ENCODE results near the gene CD247.

Gene CD247

GRCh38 chr1:167542109-167543032 is 24.0 kb upstream of the CD247 start:
- DNase-seq (ENCODE audit: low spot score) = no peak

- no peak for DNase-seq (ENCODE audit: low spot score)
Measured at GRCh38 chr1:167541610-167542009, 23.3 kb upstream of the CD247 start.

- DNase-seq (ENCODE audit: low spot score) = no peak
Measured at GRCh38 chr1:167541003-167541402, 22.7 kb upstream of the CD247 start.

GRCh38 chr1:167538657-167539056 is 20.3 kb upstream of the CD247 start:
- no peak for DNase-seq (ENCODE audit: low spot score)

- peak; percentile 62 for DNase-seq (ENCODE audit: low spot score)
Measured at GRCh38 chr1:167533851-167534300, 15.5 kb upstream of the CD247 start.

GRCh38 chr1:167532964-167533824 is 14.9 kb upstream of the CD247 start:
- DNase-seq (ENCODE audit: low spot score) = no peak

- no peak for DNase-seq (ENCODE audit: low spot score)
Measured at GRCh38 chr1:167532375-167532774, 14.0 kb upstream of the CD247 start.

- DNase-seq (ENCODE audit: low spot score) = no peak
Measured at GRCh38 chr1:167529829-167530474, 11.6 kb upstream of the CD247 start.

GRCh38 chr1:167528057-167528728 is 9.9 kb upstream of the CD247 start:
- no peak for DNase-seq (ENCODE audit: low spot score)

GRCh38 chr1:167526667-167527383 is 8.5 kb upstream of the CD247 start:
- no peak for DNase-seq (ENCODE audit: low spot score)

- DNase-seq (ENCODE audit: low spot score) = peak; percentile 92
Measured at GRCh38 chr1:167524651-167525050, 6.3 kb upstream of the CD247 start.

- no peak for DNase-seq (ENCODE audit: low spot score)
Measured at GRCh38 chr1:167522246-167522645, 3.9 kb upstream of the CD247 start.

GRCh38 chr1:167520711-167521206 is 2.4 kb upstream of the CD247 start:
- DNase-seq (ENCODE audit: low spot score) = no peak

- DNase-seq (ENCODE audit: low spot score) = no peak
Measured at GRCh38 chr1:167517535-167518330, 596 bp downstream of the CD247 start.

GRCh38 chr1:167516404-167517388 is 1.6 kb downstream of the CD247 start:
- DNase-seq (ENCODE audit: low spot score) = no peak

GRCh38 chr1:167515893-167516321 is 2.4 kb downstream of the CD247 start:
- no peak for DNase-seq (ENCODE audit: low spot score)

- DNase-seq (ENCODE audit: low spot score) = no peak
Measured at GRCh38 chr1:167515461-167515860, 2.9 kb downstream of the CD247 start.

GRCh38 chr1:167514288-167514687 is 4.0 kb downstream of the CD247 start:
- DNase-seq (ENCODE audit: low spot score) = no peak

All from globus pallidus (tissue), 1 donor.